CD4-positive, alpha-beta T cell (primary cell): ENCODE results near the gene TADA1. TPM values are rescaled to one million over a fixed set of nuclear protein-coding genes. Genes with fewer than 3 reads are reported as not detected.

ENCODE experiments used
- ATAC-seq: fragments of 200-7000 bp; cut with Tn5 transposase; one replicate; pipeline ENCODE4 v1.10.0; 2022; ENCODE audit warnings: mild to moderate bottlenecking; ENCODE audit not compliant: poor library complexity
- CTCF ChIA-PET: fragments of 350-600 bp; sonication (Branson Sonifier 250); formaldehyde crosslinking; loops from one replicate; lab custom pipeline; 2021; ENCODE audit warnings: antibody characterized with exemption, inconsistent platforms; lab: Charles Lee
- POLR2A ChIA-PET: fragments of 350-600 bp; sonication (Branson Sonifier 250); formaldehyde crosslinking; loops from one replicate; lab custom pipeline; 2021; ENCODE audit warnings: antibody characterized with exemption, inconsistent platforms; lab: Charles Lee
- DNase-seq, 14 experiments: peaks; one replicate each; pipeline ENCODE4 v3.0.0-alpha.2; 2013 to 2020; ENCODE audit warnings: mixed read lengths in 2 of 14
- H3K27ac ChIP-seq, 2 donors: one replicate each; pipeline versions ENCODE4 v1.5.1 to v1.7.0; 2013; ENCODE audit warnings: low read length in 2 of 2, low read depth in 1 of 2, mild to moderate bottlenecking in 1 of 2
- H3K27me3 ChIP-seq, 2 experiments: 1 replicate in 1 of 2; 2 replicates in 1 of 2; pipeline versions ENCODE4 v1.6.1 to v1.7.0; 2013; ENCODE audit warnings: low read length in 2 of 2, control low read depth in 1 of 2, mild to moderate bottlenecking in 1 of 2, moderate library complexity in 1 of 2; ENCODE audit not compliant: insufficient read depth in 2 of 2, control insufficient read depth in 1 of 2
- H3K36me3 ChIP-seq: one replicate; pipeline ENCODE4 v1.6.1; 2013; ENCODE audit warnings: low read length, control low read depth; ENCODE audit not compliant: insufficient read depth
- H3K4me1 ChIP-seq: one replicate; pipeline ENCODE4 v1.6.1; 2013; ENCODE audit warnings: low read length, control low read depth; ENCODE audit not compliant: insufficient read depth
- H3K4me3 ChIP-seq: one replicate; pipeline ENCODE4 v1.5.1; 2013; ENCODE audit warnings: mild to moderate bottlenecking, low read length, moderate library complexity
- H3K9me3 ChIP-seq, 2 experiments: 1 replicate in 1 of 2; 2 replicates in 1 of 2; pipeline versions ENCODE4 v1.6.1 to v1.7.0; 2013; ENCODE audit warnings: low read length in 2 of 2, mild to moderate bottlenecking in 2 of 2, control low read depth in 1 of 2, moderate library complexity in 1 of 2; ENCODE audit not compliant: control insufficient read depth in 1 of 2, insufficient read depth in 1 of 2
- H3K27ac Mint-ChIP-seq: one replicate; pipeline ENCODE4 v1.8.0; 2020; ENCODE audit warnings: mixed read lengths
- H3K27me3 Mint-ChIP-seq: one replicate; pipeline ENCODE4 v1.8.0; 2021; ENCODE audit warnings: mixed read lengths
- H3K36me3 Mint-ChIP-seq: one replicate; pipeline ENCODE4 v1.8.0; 2021; ENCODE audit warnings: low read depth, mixed read lengths
- H3K4me1 Mint-ChIP-seq: one replicate; pipeline ENCODE4 v1.8.0; 2021; ENCODE audit warnings: low read depth, mixed read lengths
- H3K4me3 Mint-ChIP-seq: one replicate; pipeline ENCODE4 v1.8.0; 2020; ENCODE audit warnings: mild to moderate bottlenecking, mixed read lengths
- H3K9me3 Mint-ChIP-seq: one replicate; pipeline ENCODE4 v1.8.0; 2020; ENCODE audit warnings: mixed read lengths
- intact Hi-C, 2 experiments: fragments of 100-400 bp; cut with DNase I in 1 of 2; cut with micrococcal nuclease in 1 of 2; formaldehyde crosslinking; loops; one replicate each; pipeline versions ENCODE4 v1.15.1 to v1.9.0; 2023 to 2025; cut with DNase I, micrococcal nuclease
- total RNA-seq, 174 experiments: library from RNA in 2 of 174; stranded (reverse) in 2 of 174; gene quantifications; one replicate each; pipeline ENCODE4 v1.2.3 and lab custom pipeline; 2021 to 2026
- TF ChIP-seq, protein P1 (sequence below): fragments of 200-600 bp; IDR thresholded peaks from one replicate; pipeline ENCODE4 v1.8.0; 2022; ENCODE audit warnings: antibody characterized with exemption, mild to moderate bottlenecking

Gene TADA1
- total RNA-seq, 2 experiments from 2014 or later = 15.8 to 16.4 TPM

DNA sequence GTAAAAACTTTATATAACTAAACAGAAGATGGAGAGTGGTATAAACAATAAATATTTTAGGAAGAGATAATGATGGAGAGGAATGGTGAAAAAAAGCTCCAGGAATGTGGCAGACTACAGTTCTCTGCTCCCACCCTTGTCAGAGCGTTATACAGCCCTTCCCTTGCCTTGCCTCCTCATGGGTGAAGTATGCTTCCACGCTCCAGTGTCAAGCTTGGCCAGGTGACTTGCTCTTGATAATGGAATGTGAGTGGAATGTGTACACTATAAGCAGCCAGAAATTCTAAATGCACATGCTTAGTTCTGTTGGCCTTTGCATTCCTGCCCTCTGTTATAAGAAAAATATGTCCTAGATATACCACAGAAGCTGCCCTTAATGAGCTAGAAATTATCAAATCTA, 61.5 kb downstream of the TADA1 start:
- peaks cover 0 to 7% of the 10 kb centered on the region in 2 experiments for H3K27me3 ChIP-seq
- peaks cover 32% of the 10 kb centered on the region for H3K27me3 Mint-ChIP-seq
- TF ChIP-seq, protein P1, sequence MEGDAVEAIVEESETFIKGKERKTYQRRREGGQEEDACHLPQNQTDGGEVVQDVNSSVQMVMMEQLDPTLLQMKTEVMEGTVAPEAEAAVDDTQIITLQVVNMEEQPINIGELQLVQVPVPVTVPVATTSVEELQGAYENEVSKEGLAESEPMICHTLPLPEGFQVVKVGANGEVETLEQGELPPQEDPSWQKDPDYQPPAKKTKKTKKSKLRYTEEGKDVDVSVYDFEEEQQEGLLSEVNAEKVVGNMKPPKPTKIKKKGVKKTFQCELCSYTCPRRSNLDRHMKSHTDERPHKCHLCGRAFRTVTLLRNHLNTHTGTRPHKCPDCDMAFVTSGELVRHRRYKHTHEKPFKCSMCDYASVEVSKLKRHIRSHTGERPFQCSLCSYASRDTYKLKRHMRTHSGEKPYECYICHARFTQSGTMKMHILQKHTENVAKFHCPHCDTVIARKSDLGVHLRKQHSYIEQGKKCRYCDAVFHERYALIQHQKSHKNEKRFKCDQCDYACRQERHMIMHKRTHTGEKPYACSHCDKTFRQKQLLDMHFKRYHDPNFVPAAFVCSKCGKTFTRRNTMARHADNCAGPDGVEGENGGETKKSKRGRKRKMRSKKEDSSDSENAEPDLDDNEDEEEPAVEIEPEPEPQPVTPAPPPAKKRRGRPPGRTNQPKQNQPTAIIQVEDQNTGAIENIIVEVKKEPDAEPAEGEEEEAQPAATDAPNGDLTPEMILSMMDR = no peak
- no peaks in the 10 kb centered on the region for H3K4me1 ChIP-seq
- H3K36me3 Mint-ChIP-seq = no peaks in the 10 kb centered on the region
- H3K9me3 ChIP-seq = peaks cover 0 to 12% of the 10 kb centered on the region in 2 experiments
- H3K4me3 Mint-ChIP-seq = no peak overlapping the region
- no peaks in the 10 kb centered on the region for H3K4me1 Mint-ChIP-seq
- ChIA-PET POLR2A (interaction anchor here (1.3 kb wide), 1 partner anchor 25 kb away, joined by 3 read pairs; the partner anchor contains the start of gene POGK), CTCF (no interaction called here)
- intact Hi-C loops = no loop called here
- no peaks in the 10 kb centered on the region for H3K36me3 ChIP-seq
- ATAC-seq (no peak), DNase-seq (no peak)
- H3K27ac Mint-ChIP-seq = no peak overlapping the region
- H3K27ac ChIP-seq = no peak overlapping the region
- H3K4me3 ChIP-seq = no peak overlapping the region
- no peaks in the 10 kb centered on the region for H3K9me3 Mint-ChIP-seq

DNA sequence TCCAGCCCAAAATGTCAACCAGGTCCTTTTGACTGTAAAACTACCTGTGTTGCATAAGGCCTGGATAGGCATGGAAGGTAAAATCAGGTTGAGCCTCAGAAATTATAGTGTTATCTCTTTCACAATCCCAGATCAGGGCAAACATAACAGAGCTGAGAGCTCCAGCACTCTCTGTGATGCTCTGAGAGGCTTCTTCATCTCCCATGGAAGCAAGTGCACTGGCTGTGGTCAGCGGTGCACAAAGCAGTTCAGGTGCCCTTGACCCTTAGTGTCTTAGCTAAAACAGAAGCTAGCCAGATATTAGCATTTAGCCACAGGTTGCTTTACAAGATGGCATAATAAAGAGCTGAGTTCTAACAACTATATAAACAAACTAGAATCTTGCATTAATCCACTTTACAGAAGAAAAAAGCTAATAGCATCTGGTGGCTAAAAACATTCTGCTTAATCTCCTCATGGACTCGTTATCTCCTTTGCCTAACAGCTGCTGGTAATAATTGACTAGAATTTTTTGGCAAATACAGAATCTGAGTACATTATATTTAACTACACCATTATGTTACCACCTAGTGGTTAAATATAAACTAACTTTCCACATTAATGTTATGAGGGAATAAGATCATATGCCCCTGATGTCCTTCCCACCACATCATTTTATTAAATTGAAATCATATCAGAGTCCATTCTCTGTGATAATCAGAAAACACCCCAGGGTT, 62.4 kb downstream of the TADA1 start:
- Mint-ChIP-seq H3K27me3 (peaks cover 32% of the 10 kb centered on the region), H3K36me3 (no peaks in the 10 kb centered on the region), H3K4me1 (no peaks in the 10 kb centered on the region), H3K4me3 (no peak overlapping the region), H3K27ac (no peak overlapping the region), H3K9me3 (no peaks in the 10 kb centered on the region)
- POLR2A ChIA-PET = interaction anchor here (0.6 to 1.3 kb wide), 2 partner anchors 16 to 26 kb away, joined by 3 read pairs; partner anchors contain the start of gene POGK
- Histone ChIP-seq H3K27me3 (peaks cover 0 to 7% of the 10 kb centered on the region in 2 experiments), H3K9me3 (peaks cover 0 to 11% of the 10 kb centered on the region in 2 experiments), H3K4me1 (no peaks in the 10 kb centered on the region), H3K36me3 (no peaks in the 10 kb centered on the region), H3K4me3 (no peak overlapping the region), H3K27ac (no peak overlapping the region)
- no peak for ATAC-seq
- DNase-seq = no peak
- intact Hi-C loops = no loop called here
- CTCF ChIA-PET = no interaction called here
- TF ChIP-seq, protein P1 = no peak

DNA sequence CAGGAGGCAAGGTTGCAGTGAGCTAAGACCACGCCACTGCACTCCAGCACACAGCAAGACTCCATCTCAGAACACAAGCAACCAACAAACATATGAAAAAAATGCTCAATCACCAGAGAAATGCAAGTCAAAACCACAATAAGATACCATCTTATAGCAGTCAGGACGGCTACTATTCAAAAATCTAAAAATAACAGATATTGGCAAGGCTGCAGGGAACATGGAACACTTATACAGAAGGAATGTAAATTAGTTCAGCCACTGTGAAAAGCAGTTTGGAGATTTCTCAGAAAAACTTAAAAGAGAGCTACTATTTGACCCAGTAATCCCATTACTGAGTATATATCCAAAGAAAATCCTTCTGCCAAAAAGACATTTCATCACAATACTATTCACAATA, 64.4 kb downstream of the TADA1 start:
- TF ChIP-seq, protein P1 = no peak
- no peak for ATAC-seq
- Histone ChIP-seq H3K9me3 (peaks cover 0 to 7% of the 10 kb centered on the region in 2 experiments), H3K4me1 (no peaks in the 10 kb centered on the region), H3K27ac (no peak overlapping the region), H3K27me3 (peaks cover 0 to 7% of the 10 kb centered on the region in 2 experiments), H3K36me3 (no peaks in the 10 kb centered on the region), H3K4me3 (no peak overlapping the region)
- CTCF ChIA-PET = no interaction called here
- Mint-ChIP-seq H3K27ac (no peak overlapping the region), H3K9me3 (no peaks in the 10 kb centered on the region), H3K36me3 (no peaks in the 10 kb centered on the region), H3K4me3 (no peak overlapping the region), H3K27me3 (peaks cover 18% of the 10 kb centered on the region), H3K4me1 (no peaks in the 10 kb centered on the region)
- intact Hi-C loops = no loop called here
- POLR2A ChIA-PET = no interaction called here
- DNase-seq = no peak
